ENCODE measurements around the gene MIA.
"Not testable (repeated sequence)": the region's sequence is repeated elsewhere in the genome, so short reads cannot be mapped to it uniquely, and the experiment has no call there.

Gene MIA

GRCh38 chr19:40774916-40775631, at the start of gene MIA:
TSS of gene MIA (plus strand) at chr19:40775521. CDS start at chr19:40775543, 22 bp downstream.
- no peak for DNase-seq (ENCODE audit: low read depth in 1 of 2, low spot score in 1 of 2)
- no peak for TF ChIP-seq JUND (IDR thresholded peaks at IDR 0.05; ENCODE audit: low read depth)
- in situ Hi-C loops (cut with HindIII; ENCODE audit: low pct_unique_long_range_greater_than_20kb, low sequenced_read_pairs): no loop called here

GRCh38 chr19:40726279-40726678, 49.0 kb upstream of the MIA start:
- TF ChIP-seq JUND (IDR thresholded peaks at IDR 0.05; ENCODE audit: low read depth): no peak
- in situ Hi-C loops (cut with HindIII; ENCODE audit: low pct_unique_long_range_greater_than_20kb, low sequenced_read_pairs): no loop called here
- DNase-seq (ENCODE audit: low read depth in 1 of 2, low spot score in 1 of 2): no peak

- in situ Hi-C loops (cut with HindIII; ENCODE audit: low pct_unique_long_range_greater_than_20kb, low sequenced_read_pairs): not testable (repeated sequence)
Observed at GRCh38 chr19:40730065-40730464, 45.3 kb upstream of the MIA start.

GRCh38 chr19:40732304-40732703, 43.0 kb upstream of the MIA start:
- in situ Hi-C loops (cut with HindIII; ENCODE audit: low pct_unique_long_range_greater_than_20kb, low sequenced_read_pairs); DNase-seq (ENCODE audit: low read depth in 1 of 2, low spot score in 1 of 2): not testable (repeated sequence)

More at GRCh38 chr19:40730065-40730464, 45.3 kb upstream of the MIA start:
- not testable (repeated sequence) for DNase-seq (ENCODE audit: low read depth in 1 of 2, low spot score in 1 of 2)

GRCh38 chr19:40733149-40733548, 42.2 kb upstream of the MIA start:
- in situ Hi-C loops (cut with HindIII; ENCODE audit: low pct_unique_long_range_greater_than_20kb, low sequenced_read_pairs): no loop called here
- no peak for TF ChIP-seq JUND (IDR thresholded peaks at IDR 0.05; ENCODE audit: low read depth)
- DNase-seq (ENCODE audit: low read depth in 1 of 2, low spot score in 1 of 2): no peak

- DNase-seq (ENCODE audit: low read depth in 1 of 2, low spot score in 1 of 2): no peak
- in situ Hi-C loops (cut with HindIII; ENCODE audit: low pct_unique_long_range_greater_than_20kb, low sequenced_read_pairs): no loop called here
- no peak for TF ChIP-seq JUND (IDR thresholded peaks at IDR 0.05; ENCODE audit: low read depth)
Observed at GRCh38 chr19:40735013-40735771, 40.1 kb upstream of the MIA start.

GRCh38 chr19:40736661-40737060, 38.7 kb upstream of the MIA start:
- no peak for TF ChIP-seq JUND (IDR thresholded peaks at IDR 0.05; ENCODE audit: low read depth)
- in situ Hi-C loops (cut with HindIII; ENCODE audit: low pct_unique_long_range_greater_than_20kb, low sequenced_read_pairs): no loop called here
- DNase-seq (ENCODE audit: low read depth in 1 of 2, low spot score in 1 of 2): no peak

GRCh38 chr19:40737102-40737644, 38.1 kb upstream of the MIA start:
- in situ Hi-C loops (cut with HindIII; ENCODE audit: low pct_unique_long_range_greater_than_20kb, low sequenced_read_pairs): no loop called here
- DNase-seq (ENCODE audit: low read depth in 1 of 2, low spot score in 1 of 2): no peak
- TF ChIP-seq JUND (IDR thresholded peaks at IDR 0.05; ENCODE audit: low read depth): no peak

GRCh38 chr19:40739030-40739839, 36.1 kb upstream of the MIA start:
- TF ChIP-seq JUND (IDR thresholded peaks at IDR 0.05; ENCODE audit: low read depth): no peak
- in situ Hi-C loops (cut with HindIII; ENCODE audit: low pct_unique_long_range_greater_than_20kb, low sequenced_read_pairs): no loop called here
- no peak for DNase-seq (ENCODE audit: low read depth in 1 of 2, low spot score in 1 of 2)

- in situ Hi-C loops (cut with HindIII; ENCODE audit: low pct_unique_long_range_greater_than_20kb, low sequenced_read_pairs): no loop called here
- no peak for DNase-seq (ENCODE audit: low read depth in 1 of 2, low spot score in 1 of 2)
- no peak for TF ChIP-seq JUND (IDR thresholded peaks at IDR 0.05; ENCODE audit: low read depth)
Observed at GRCh38 chr19:40739871-40740703, 35.2 kb upstream of the MIA start.

GRCh38 chr19:40740747-40741146, 34.6 kb upstream of the MIA start:
- no peak for TF ChIP-seq JUND (IDR thresholded peaks at IDR 0.05; ENCODE audit: low read depth)
- DNase-seq (ENCODE audit: low read depth in 1 of 2, low spot score in 1 of 2): no peak
- in situ Hi-C loops (cut with HindIII; ENCODE audit: low pct_unique_long_range_greater_than_20kb, low sequenced_read_pairs): no loop called here

All from T47D (cell line).